SW 1271 (cell line): ENCODE data around the gene FOXK1.
"Not testable (repeated sequence)": the region's sequence is repeated elsewhere in the genome, so short reads cannot be mapped to it uniquely, and the experiment has no call there.

ENCODE experiments used
- DNase-seq, 2 experiments: peaks; one replicate each; lab custom pipeline; 2025; lab: John Stamatoyannopoulos, UW

Gene FOXK1

GRCh38 chr7:4681886-4682620 is at the start of gene FOXK1:
TSS of gene FOXK1 (plus strand) at chr7:4682295. CDS start at chr7:4682309, 14 bp downstream.
- peak in 1 of 2 experiments; percentile 70 for DNase-seq

- peak; percentile 64 to 70 for DNase-seq
Measured at GRCh38 chr7:4633012-4633411, 49.1 kb upstream of the FOXK1 start.

DNA sequence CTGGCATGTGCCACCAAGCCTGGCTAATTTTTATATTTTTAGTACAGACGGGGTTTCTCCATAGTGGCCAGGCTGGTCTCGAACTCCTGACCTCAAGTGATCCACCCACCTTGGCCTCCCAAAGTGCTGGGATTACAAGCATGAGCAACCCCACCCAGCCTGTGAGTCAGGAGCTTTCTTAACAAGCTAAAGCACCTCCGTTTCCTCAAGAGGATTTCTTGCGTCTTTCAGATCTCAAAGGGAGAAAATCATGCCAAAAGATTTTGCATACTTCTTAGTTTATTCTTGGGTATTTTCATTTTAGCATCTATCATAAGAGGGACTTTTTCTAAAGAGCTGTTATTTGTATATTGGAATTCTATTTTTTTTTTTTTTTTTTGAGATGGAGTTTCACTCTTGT is 47.9 kb upstream of the FOXK1 start:
- DNase-seq, result no peak

DNA sequence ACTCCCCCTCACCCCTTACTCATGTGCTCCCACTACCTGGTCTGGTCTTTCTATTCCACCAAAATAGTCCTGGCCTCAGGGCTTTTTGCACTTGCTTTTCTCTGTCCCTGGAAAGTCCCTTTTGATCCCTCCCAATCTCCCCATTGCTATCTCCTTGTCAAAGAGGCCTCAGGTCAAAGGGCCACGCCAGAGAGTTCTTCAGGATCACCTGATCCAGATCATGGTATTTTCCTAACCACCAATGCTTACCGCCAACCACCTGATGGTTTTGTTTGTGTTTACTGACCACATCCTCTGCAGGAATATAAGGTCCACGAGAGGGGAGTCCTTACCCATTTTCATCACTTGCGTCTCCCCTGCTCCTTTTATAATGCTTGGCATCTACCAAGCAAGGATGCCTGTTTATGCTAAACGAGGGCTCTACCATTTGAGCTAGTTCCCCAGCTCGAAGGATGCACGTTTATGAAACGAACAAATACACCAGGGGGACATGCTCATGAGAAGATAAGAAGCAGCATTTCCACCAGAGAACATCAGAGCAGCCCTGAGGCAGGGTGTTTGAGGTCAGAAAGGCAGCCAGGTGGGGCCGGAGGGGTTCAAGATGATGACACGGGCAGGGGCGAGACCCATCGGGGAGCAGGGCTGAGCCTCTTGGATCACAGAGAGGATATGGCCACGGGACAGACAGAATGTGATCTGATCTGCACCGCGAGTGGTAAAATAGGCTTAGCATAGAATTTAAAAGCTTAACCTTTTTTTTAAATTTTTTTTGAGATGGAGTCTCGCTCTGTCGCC is 43.1 kb upstream of the FOXK1 start:
- DNase-seq, result no peak

DNA sequence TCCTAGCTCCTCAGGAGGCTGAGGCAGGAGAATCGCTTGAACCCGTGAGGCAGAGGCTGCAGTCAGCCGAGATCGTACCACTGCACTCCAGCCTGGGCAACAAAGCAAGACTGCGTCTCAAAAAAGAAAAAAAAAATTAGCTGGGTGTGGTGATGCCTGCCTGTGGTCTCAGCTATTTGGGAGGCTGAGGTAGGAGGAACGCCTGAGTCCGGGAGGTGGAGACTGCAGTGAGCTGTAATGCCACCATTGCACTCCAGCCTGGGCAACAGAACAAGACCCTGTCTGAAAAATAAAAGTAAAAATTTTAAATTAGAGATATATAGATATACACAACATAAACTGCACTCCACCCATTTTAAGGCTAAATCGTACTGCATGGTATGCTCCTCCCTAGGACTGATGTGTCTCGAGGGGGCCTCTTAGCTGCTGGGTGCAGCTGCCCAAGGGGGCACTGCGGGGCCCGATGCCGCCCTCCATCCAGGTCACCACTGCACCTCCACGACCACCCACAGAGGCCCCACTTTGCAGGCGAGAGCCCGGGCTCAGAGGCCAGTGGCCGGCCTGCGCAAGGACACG is 40.9 kb upstream of the FOXK1 start:
- peak in 1 of 2 experiments; percentile 74 for DNase-seq

DNA sequence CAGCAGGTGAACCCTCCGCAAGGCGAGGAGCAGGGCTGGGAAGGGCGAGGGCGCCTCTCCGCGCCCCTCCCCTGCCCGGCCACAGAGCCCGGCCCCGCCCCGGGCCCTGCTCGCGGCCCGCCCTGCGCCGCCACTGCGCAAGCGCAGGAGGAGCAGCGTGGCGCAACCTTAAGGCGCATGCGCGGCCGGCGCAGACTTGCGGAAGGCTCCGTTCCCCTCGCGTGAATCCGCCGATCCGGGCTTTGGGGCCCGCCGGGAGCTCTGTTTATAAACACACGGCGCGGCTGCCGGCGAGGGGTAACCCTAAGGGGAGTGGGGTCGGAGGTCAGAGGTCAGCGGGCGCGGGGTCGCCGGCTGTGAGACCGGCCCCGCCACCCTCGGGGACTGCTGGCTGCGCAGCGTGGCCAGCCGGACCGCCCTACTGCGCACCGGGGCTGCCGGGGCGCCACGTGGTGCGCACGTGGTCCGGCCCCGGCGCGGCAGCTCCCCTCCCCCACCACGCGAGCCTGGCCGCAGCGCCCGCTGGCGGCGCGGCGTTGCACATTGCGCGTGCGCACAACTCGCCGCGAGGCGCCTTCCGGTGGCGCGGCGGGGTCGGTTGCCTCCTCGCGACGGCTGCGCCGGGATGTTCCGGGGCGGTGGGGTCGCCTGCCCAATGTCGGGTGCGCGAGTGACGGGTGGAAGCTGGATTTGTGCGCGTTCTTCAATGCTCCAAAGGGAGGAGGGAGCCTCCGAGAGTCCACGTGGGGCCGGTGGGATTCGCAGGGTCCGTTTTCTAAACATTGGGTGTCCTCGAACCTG is 40.2 kb upstream of the FOXK1 start:
- peak; percentile 82 to 92 for DNase-seq

DNA sequence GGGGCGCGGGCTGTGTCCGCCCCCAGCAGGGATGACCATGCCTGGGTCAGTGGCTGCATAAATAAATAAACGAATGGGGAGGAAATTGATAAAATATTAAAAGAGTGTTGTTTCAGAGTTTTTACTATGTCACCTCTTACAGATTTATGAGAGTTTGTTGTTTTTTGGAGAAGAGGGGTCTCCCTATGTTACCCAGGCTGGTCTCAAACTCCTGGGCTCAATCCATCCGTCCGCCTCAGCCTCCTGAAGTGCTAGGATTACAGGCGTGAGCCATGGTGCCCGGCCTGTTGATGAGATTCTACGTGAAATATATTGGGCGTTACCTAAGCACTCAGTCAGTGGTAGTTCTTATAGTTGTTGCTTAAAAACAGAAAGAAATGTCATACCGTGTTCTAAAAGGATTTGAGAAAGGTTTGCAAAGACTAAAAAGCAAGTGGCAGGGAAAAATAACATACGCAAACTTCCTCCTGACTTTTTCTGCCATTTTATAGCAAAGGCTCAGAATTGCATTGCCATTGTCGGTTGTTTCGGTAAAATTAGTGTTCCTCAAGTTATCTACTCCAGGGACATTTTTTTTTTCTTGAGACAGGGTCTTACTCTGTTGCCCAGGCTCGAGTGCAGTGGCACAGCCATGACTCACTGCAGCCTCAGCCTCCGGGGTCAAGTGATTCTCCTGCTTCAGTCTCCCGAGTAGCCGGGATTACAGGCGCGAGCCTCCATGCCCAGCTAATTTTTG is 39.5 kb upstream of the FOXK1 start:
- no peak for DNase-seq

DNA sequence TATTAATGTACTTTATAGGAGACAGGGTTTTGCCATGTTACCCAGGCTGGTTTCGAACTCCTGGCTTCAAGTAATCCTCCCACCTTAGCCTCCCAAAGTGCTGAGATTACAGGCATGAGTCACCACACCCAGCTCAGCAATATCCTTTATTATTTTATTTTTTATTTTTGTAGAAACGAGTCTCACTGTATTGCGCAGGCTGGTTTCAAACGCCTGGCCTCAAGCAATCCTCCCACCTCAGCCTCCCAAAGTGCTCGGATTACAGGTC is 39.0 kb upstream of the FOXK1 start:
- DNase-seq, result not testable (repeated sequence)

- no peak for DNase-seq
Measured at GRCh38 chr7:4645246-4645645, 36.8 kb upstream of the FOXK1 start.

DNA sequence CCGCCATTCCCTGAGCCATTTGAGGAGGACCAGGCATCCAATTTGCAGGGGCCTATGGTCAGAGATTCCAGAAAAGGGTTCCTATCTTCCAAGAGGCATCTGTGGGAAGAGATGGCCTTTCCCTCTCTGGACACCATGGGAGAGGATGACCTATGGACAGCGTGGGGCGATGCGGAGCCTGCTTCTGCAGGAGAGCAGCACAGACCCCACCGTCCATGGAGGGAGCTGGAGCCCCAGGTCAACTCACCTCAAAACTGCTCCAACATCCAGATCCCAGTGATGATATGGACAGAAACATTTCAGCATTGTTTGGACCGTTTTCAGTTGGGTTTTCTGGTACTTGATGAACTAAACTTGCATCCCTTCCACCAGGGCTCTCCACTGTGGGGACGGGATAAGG is 34.0 kb upstream of the FOXK1 start:
- DNase-seq, result no peak

GRCh38 chr7:4650433-4651047 is 31.6 kb upstream of the FOXK1 start:
- no peak for DNase-seq

DNA sequence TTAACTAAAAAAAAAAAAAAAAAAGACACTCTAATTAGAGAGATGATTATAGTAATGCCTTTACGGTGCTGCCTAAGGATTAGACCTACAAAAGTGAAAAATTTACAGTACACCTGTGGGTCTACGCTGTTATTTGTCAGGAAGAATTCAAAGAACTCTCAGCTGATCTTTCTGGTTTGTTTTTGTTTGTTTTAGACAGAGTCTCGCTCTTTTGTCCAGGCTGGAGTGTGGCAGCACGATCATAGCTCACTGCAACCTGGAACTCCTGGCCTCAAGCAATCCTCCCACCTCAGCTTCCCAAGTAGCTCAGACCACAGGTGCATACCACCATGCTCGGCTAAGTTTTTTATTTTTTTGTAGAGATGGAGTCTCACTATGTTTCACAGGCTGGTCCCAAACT is 28.3 kb upstream of the FOXK1 start:
- no peak for DNase-seq

GRCh38 chr7:4655311-4655710 is 26.8 kb upstream of the FOXK1 start:
- DNase-seq, result no peak

DNA sequence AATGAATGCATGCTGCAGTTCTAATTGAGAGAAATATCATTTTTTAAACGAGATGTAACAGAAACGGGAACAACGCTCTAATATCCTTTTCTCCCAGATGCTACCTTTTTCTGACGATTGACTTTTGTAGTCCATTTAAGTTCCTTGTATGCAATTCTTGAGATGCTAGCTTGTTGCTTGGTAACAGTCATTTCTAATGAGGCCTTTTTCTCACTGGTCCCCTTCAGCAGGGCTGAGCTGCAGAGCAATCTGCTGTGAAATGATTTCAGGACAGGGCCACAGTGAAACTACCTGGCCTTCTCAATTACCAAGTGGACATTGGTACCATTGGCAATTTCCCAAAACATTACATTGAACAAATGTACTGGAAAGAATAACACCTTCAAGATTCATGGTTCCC is 26.2 kb upstream of the FOXK1 start:
- no peak for DNase-seq

DNA sequence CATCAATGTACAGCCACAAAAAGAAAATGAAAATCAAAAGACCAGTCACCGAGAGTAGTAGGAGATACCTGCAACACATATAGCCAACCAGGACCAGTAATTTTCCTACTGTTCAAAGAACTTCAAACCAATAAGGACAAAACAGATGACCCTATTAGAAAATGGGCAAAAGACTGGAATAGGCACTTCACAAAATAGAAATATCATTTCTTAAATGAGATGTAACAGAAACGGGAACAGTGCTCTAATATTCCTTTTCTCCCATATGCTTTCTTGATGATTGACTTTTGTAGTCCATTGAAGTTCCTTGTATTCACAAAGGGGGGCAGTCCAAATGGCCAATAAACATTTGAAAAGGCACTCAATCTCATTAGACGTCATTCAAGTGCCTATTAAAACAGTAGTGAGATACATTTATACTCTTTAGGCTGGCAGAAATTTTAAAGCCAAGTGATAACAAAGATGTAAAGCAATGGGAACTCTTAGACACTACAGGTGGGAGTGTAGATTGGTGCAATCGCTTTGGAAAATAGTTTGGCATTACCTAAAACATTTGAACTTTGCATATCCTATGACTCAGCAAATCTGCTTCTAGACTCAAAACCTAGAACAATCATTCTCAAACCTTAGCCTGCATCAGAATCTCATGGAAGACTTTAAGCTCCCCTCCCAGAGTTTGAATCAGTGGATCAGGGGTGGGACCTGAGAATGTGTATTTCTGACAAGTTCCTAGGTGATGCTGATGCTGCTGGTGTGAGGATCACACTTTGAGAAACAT is 24.3 kb upstream of the FOXK1 start:
- no peak for DNase-seq

- DNase-seq, result no peak
Measured at GRCh38 chr7:4659551-4660286, 22.4 kb upstream of the FOXK1 start.

DNA sequence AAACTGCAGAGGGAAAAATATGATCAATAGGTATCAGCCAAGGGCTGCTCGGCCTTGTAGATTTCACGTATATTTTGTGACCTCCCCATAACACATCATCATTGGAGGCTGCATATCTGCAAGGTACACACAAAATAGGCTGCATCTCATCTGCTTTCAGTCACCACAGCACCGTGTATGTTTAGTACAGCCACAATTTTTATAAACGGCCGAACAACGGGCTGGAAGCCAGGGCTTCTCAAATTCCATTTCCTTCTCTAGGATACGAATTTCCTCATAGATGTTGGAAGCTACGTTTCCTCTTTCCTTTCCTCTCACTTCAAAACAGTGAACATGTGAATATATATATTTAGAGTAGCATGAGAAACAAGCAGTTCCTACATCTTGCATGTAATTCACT is 20.2 kb upstream of the FOXK1 start:
- no peak for DNase-seq

DNA sequence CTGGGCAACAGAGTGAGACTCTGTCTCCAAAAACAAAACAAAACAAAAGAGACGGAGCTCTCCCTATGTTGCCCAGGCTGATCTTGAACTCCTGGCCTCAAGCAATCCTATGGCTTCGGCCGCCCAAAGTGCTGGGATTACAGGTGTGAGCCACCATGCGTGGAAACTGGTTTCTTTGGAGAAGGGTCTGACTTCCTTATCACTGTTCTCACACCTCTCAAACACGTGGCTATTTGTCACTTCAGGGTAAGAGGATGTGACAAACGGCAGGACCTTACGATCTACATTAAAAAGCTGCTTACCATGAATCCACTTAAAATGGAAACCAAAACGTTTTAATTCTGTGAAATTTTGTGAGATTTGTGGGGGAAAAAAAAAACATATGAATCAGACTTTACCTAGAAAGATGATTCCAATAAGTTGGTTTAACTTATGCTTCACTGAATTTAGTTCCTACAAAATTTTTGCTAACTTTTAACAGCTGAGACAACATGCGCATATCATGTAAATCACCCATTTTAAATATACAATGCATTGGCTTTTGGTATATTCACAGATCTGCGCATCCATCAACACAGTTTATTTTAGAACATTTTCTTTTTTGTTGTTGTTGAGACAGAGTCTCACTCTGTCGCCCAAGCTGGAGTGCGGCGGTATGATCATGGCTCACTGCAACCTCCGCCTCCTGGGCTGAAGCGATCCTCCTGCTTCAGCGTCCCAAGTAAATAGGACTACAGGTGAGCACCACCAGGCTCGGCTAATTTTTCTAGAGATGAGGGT is 18.7 kb upstream of the FOXK1 start:
- DNase-seq, result no peak

- no peak for DNase-seq
Measured at GRCh38 chr7:4665661-4666060, 16.4 kb upstream of the FOXK1 start.
